Right cardiac atrium (tissue), 5 donors: ENCODE measurements around the gene FSTL3. TPM values are rescaled to one million over a fixed set of nuclear protein-coding genes. Genes with fewer than 3 reads are reported as not detected.

Source experiments
- ATAC-seq, 2 donors: fragments of 200-7000 bp; cut with Tn5 transposase; one replicate each; pipeline versions ENCODE4 v1.8.0 to v1.9.1; 2020; ENCODE audit warnings: moderate library complexity in 2 of 2, mild to moderate bottlenecking in 1 of 2
- DNase-seq, 3 donors: peaks; one replicate each; pipeline ENCODE4 v3.0.0-alpha.2; 2020
- H3K27ac ChIP-seq: one replicate; pipeline ENCODE4 v1.5.1; 2013; ENCODE audit warnings: mild to moderate bottlenecking, low read length, control low read depth, moderate library complexity
- H3K27me3 ChIP-seq: one replicate; pipeline ENCODE4 v1.6.1; 2013; ENCODE audit not compliant: control insufficient read depth, insufficient read depth
- H3K4me1 ChIP-seq: one replicate; pipeline ENCODE4 v1.6.1; 2013; ENCODE audit warnings: low read length; ENCODE audit not compliant: control insufficient read depth, insufficient read depth
- H3K4me3 ChIP-seq: one replicate; pipeline ENCODE4 v1.5.1; 2013; ENCODE audit warnings: low read length, control low read depth
- H3K9me3 ChIP-seq: one replicate; pipeline ENCODE4 v1.6.1; 2013; ENCODE audit warnings: low read length; ENCODE audit not compliant: control insufficient read depth
- WGBS: extraction: QIAGEN DNeasy Blood & Tissue Kit; methylation state at CpG from one replicate; pipeline ENCODE4 v1.1.7; 2013; 5-methylcytosine and 5-hydroxymethylcytosine counted together
- intact Hi-C, 4 donors: fragments of 100-400 bp; cut with DNase I; formaldehyde crosslinking; loops; one replicate each; pipeline versions ENCODE4 v1.11.0 to v1.14.0; 2022 to 2023
- polyA plus RNA-seq: library from polyadenylated mRNA; stranded (reverse); fragments of 200-250 nt; gene quantifications from one replicate; pipeline ENCODE4 v1.2.3, GENCODE V29; 2013
- total RNA-seq, 4 donors: library from RNA; stranded (reverse); fragmentation: NEBNext Ultra II Directional; extraction: Animal tissue kit (Norgen Biotek cat#: 25700); gene quantifications; one replicate each; pipeline ENCODE4 v1.2.1, GENCODE V29; 2021
- donor health status: healthy with polysubstance abuse.
- donor health status: DM: no; HTN: yes; CAD: no.
- donor health status: DM: no; HTN: no; CAD: no.
- donor health status: DM: no; HTN: yes; CAD: no; lungs with severe emphysema.
- donor health status: DM: yes; HTN: yes; CAD: no.

Gene FSTL3
- total and polyA plus RNA-seq, 5 donors, result 47.1 to 110 (median 64.1) TPM

DNA sequence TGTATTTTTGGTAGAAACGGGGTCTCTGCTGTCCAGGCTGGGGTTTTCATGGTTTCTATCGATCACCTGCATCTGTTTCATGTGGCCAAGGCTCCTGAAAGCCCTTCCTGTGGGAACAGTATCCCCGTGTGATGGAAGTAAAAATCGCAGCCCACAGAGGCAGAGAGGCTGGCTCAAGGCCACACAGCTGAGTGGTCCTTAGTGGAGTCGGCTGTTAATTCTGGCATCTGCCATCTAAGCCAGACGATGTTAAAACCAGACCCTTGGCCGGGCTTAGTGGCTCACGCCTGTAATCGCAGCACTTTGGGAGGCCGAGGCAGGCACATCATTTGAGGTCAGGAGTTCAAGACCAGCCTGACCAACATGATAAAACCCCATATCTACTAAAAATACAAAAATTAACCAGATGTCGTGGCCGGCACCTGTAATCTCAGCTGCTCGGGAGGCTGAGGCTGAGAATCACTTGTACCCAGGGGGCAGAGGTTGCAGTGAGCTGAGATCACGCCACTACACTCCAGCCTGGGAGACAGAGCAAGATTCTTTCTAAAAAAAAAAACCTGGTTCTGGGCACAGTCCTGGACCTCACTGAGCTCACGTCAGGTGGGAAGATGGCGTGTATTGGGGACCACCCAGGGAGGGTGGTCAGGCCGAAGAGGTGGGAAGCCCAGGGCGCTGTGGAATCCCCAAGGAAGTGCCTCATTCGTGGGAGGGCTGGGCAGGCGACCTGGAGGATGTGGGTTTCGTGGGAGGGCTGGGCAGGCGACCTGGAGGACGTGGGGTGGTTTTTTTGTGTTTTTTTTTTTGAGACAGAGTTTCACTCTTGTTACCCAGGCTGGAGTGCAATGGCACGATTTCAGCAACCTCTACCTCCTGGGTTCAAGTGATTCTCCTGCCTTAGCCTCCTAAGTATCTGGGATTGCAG is 56.2 kb downstream of the FSTL3 start:
- intact Hi-C loops, result loop anchor here in 1 of 4 donors (5.0 kb wide), 1 partner anchor 65 kb away; no protein-coding TSS in a partner anchor

More for the DNA sequence above, 56.2 kb downstream of the FSTL3 start:
- no peak for ATAC-seq
- no peak for DNase-seq
- H3K9me3 ChIP-seq, result no peaks in the 10 kb centered on the region
- H3K27ac ChIP-seq, result no peak overlapping the region
- no peak overlapping the region for H3K4me3 ChIP-seq
- no peaks in the 10 kb centered on the region for H3K4me1 ChIP-seq
- 75% methylated on average over 24 of the region's 24 CpGs for WGBS
- no peaks in the 10 kb centered on the region for H3K27me3 ChIP-seq

Other genes with a start within 250 kb of the FSTL3 start
- gene SHC2, start 215.4 kb upstream of the FSTL3 start, total RNA-seq, result 10 to 100 TPM; 14.3 to 20.0 (median 17.6) TPM
- 21.0 TPM for gene SHC2, start 215.4 kb upstream of the FSTL3 start, polyA plus RNA-seq
- under 1 TPM; 0.28 to 0.59 (median 0.36) TPM for gene MADCAM1, start 179.9 kb upstream of the FSTL3 start, total RNA-seq
- 0.27 TPM for gene MADCAM1, start 179.9 kb upstream of the FSTL3 start, polyA plus RNA-seq
- gene TPGS1, start 168.9 kb upstream of the FSTL3 start, total RNA-seq, result 10 to 100 TPM; 10.9 to 15.6 (median 14.7) TPM
- gene TPGS1, start 168.9 kb upstream of the FSTL3 start, polyA plus RNA-seq, result 21.3 TPM
- gene CDC34, start 144.6 kb upstream of the FSTL3 start, total RNA-seq, result 10 to 100 TPM; 66.8 to 78.4 (median 74.3) TPM
- 95.8 TPM for gene CDC34, start 144.6 kb upstream of the FSTL3 start, polyA plus RNA-seq
- under 1 TPM in 2 of 4 donors, not detected in 2; 0.26 to 0.32 TPM for gene GZMM, start 132.3 kb upstream of the FSTL3 start, total RNA-seq
- 0.43 TPM for gene GZMM, start 132.3 kb upstream of the FSTL3 start, polyA plus RNA-seq
- 1,000 to 10,000 TPM; 1,142 to 1,510 (median 1,274) TPM for gene BSG, start 103.8 kb upstream of the FSTL3 start, total RNA-seq
- gene BSG, start 103.8 kb upstream of the FSTL3 start, polyA plus RNA-seq, result 1,705 TPM
- 10 to 100 TPM; 15.8 to 24.7 (median 21.7) TPM for gene HCN2, start 86.5 kb upstream of the FSTL3 start, total RNA-seq
- 19.3 TPM for gene HCN2, start 86.5 kb upstream of the FSTL3 start, polyA plus RNA-seq
- 10 to 100 TPM; 36.1 to 46.4 (median 45.1) TPM for gene POLRMT, start 42.9 kb upstream of the FSTL3 start, total RNA-seq
- 36.8 TPM for gene POLRMT, start 42.9 kb upstream of the FSTL3 start, polyA plus RNA-seq
- under 1 TPM in 3 of 4 donors, not detected in 1; 0.15 to 0.34 (median 0.17) TPM for gene FGF22, start 36.5 kb upstream of the FSTL3 start, total RNA-seq
- gene FGF22, start 36.5 kb upstream of the FSTL3 start, polyA plus RNA-seq, result 0.23 TPM
- gene RNF126, start 13.2 kb upstream of the FSTL3 start, total RNA-seq, result 10 to 100 TPM; 21.7 to 37.6 (median 28.0) TPM
- 24.5 TPM for gene RNF126, start 13.2 kb upstream of the FSTL3 start, polyA plus RNA-seq
- gene PRSS57, start 19.1 kb downstream of the FSTL3 start, total RNA-seq, result not detected
- not detected for gene PRSS57, start 19.1 kb downstream of the FSTL3 start, polyA plus RNA-seq
- 10 to 100 TPM; 34.9 to 84.9 (median 46.9) TPM for gene PALM, start 32.5 kb downstream of the FSTL3 start, total RNA-seq
- 30.3 TPM for gene PALM, start 32.5 kb downstream of the FSTL3 start, polyA plus RNA-seq
- gene MISP, start 74.7 kb downstream of the FSTL3 start, total RNA-seq, result under 1 TPM in 1 of 4 donors, not detected in 3; 0.22 TPM
- 0.02 TPM for gene MISP, start 74.7 kb downstream of the FSTL3 start, polyA plus RNA-seq
- gene PTBP1, start 121.1 kb downstream of the FSTL3 start, total RNA-seq, result 100 to 1,000 TPM in 1 of 4 donors, 10 to 100 TPM in 3; 67.5 to 119 (median 82.3) TPM
- gene PTBP1, start 121.1 kb downstream of the FSTL3 start, polyA plus RNA-seq, result 42.9 TPM
- gene PLPPR3, start 145.6 kb downstream of the FSTL3 start, total RNA-seq, result not detected
- 0.05 TPM for gene PLPPR3, start 145.6 kb downstream of the FSTL3 start, polyA plus RNA-seq
- not detected for gene AZU1, start 151.4 kb downstream of the FSTL3 start, total RNA-seq
- gene AZU1, start 151.4 kb downstream of the FSTL3 start, polyA plus RNA-seq, result 0.11 TPM
- not detected for gene PRTN3, start 164.6 kb downstream of the FSTL3 start, total RNA-seq
- not detected for gene PRTN3, start 164.6 kb downstream of the FSTL3 start, polyA plus RNA-seq
- gene ELANE, start 175.9 kb downstream of the FSTL3 start, total RNA-seq, result 1 to 10 TPM in 3 of 4 donors, under 1 TPM in 1; 0.85 to 2.6 (median 1.9) TPM
- 3.4 TPM for gene ELANE, start 175.9 kb downstream of the FSTL3 start, polyA plus RNA-seq
- gene CFD, start 183.3 kb downstream of the FSTL3 start, total RNA-seq, result 100 to 1,000 TPM; 221 to 590 (median 310) TPM
- 869 TPM for gene CFD, start 183.3 kb downstream of the FSTL3 start, polyA plus RNA-seq
- gene MED16, start 216.8 kb downstream of the FSTL3 start, total RNA-seq, result 10 to 100 TPM; 23.9 to 28.4 (median 25.4) TPM
- gene MED16, start 216.8 kb downstream of the FSTL3 start, polyA plus RNA-seq, result 21.3 TPM
- gene RNU6-9, start 217.1 kb downstream of the FSTL3 start, total RNA-seq, result not detected
- gene RNU6-9, start 217.1 kb downstream of the FSTL3 start, polyA plus RNA-seq, result not detected
- gene R3HDM4, start 236.8 kb downstream of the FSTL3 start, total RNA-seq, result 10 to 100 TPM; 18.6 to 31.2 (median 21.2) TPM
- 25.8 TPM for gene R3HDM4, start 236.8 kb downstream of the FSTL3 start, polyA plus RNA-seq
- not detected for gene KISS1R, start 240.9 kb downstream of the FSTL3 start, total RNA-seq
- gene KISS1R, start 240.9 kb downstream of the FSTL3 start, polyA plus RNA-seq, result not detected
- 1 to 10 TPM; 4.2 to 6.2 (median 5.6) TPM for gene ARID3A, start 249.6 kb downstream of the FSTL3 start, total RNA-seq
- 3.3 TPM for gene ARID3A, start 249.6 kb downstream of the FSTL3 start, polyA plus RNA-seq